HepG2 (cell line): Measurements from ENCODE around the gene TMEM165. TPM values are rescaled to one million over a fixed set of nuclear protein-coding genes. Genes with fewer than 3 reads are reported as not detected.

Source experiments
- ATF7-NPFF ChIP-seq: sonication (generic); formaldehyde crosslinking; IDR thresholded peaks from 2 replicates; pipeline ENCODE4 v1.8.1; 2023; ENCODE audit warnings: mild to moderate bottlenecking, low read depth, missing genetic modification reagents, moderate library complexity
- ERF ChIP-seq: IDR thresholded peaks from 2 replicates; pipeline ENCODE4 v1.6.1; 2018; ENCODE audit warnings: missing biosample characterization, missing genetic modification reagents
- GZF1 ChIP-seq: sonication (generic); formaldehyde crosslinking; IDR thresholded peaks from 2 replicates; pipeline ENCODE4 v1.5.1; 2020; ENCODE audit warnings: mild to moderate bottlenecking, missing genetic modification reagents
- KAT7 ChIP-seq: IDR thresholded peaks from 2 replicates; pipeline ENCODE4 v1.6.1; 2018; ENCODE audit warnings: borderline replicate concordance, missing compliant biosample characterization
- KAT8 ChIP-seq: IDR thresholded peaks from 2 replicates; pipeline ENCODE4 v1.6.1; 2016; ENCODE audit warnings: missing genetic modification reagents, missing compliant biosample characterization
- KLF13 ChIP-seq: sonication (generic); formaldehyde crosslinking; IDR thresholded peaks from 2 replicates; pipeline ENCODE4 v1.4.0; 2020; ENCODE audit warnings: mild to moderate bottlenecking, missing genetic modification reagents
- KLF9 ChIP-seq: IDR thresholded peaks from 2 replicates; pipeline ENCODE4 v1.6.1; 2016; ENCODE audit warnings: low read depth
- MTA3 ChIP-seq: sonication (generic); formaldehyde crosslinking; IDR thresholded peaks from 2 replicates; pipeline ENCODE4 v1.4.0; 2020; ENCODE audit warnings: missing genetic modification reagents
- NFE2L1 ChIP-seq: sonication (generic); formaldehyde crosslinking; IDR thresholded peaks from 2 replicates; pipeline ENCODE4 v1.4.0; 2020; ENCODE audit warnings: missing genetic modification reagents, mild to moderate bottlenecking, borderline replicate concordance
- NFIC ChIP-seq: IDR thresholded peaks from 2 replicates; pipeline ENCODE4 v1.6.1; 2012; ENCODE audit warnings: mild to moderate bottlenecking, low read length, inconsistent platforms
- PRMT3 ChIP-seq: sonication (generic); formaldehyde crosslinking; IDR thresholded peaks from 2 replicates; pipeline ENCODE4 v1.8.1; 2022; ENCODE audit warnings: low read depth, mild to moderate bottlenecking, moderate library complexity, missing genetic modification reagents, borderline replicate concordance
- REL ChIP-seq: sonication (generic); formaldehyde crosslinking; conservative IDR thresholded peaks from 2 replicates; pipeline ENCODE4 v1.8.0; 2022; ENCODE audit warnings: mild to moderate bottlenecking, missing genetic modification reagents, moderate library complexity
- RFXAP ChIP-seq: sonication (generic); formaldehyde crosslinking; IDR thresholded peaks from 2 replicates; pipeline ENCODE4 v1.4.0; 2020; ENCODE audit warnings: missing genetic modification reagents, borderline replicate concordance
- SMARCE1 ChIP-seq: fragments of 450-650 bp; IDR thresholded peaks from 2 replicates; pipeline ENCODE4 v1.6.1; 2017; ENCODE audit warnings: borderline replicate concordance
- SP140L ChIP-seq: sonication (generic); formaldehyde crosslinking; IDR thresholded peaks from 2 replicates; pipeline ENCODE4 v1.4.0; 2020; ENCODE audit warnings: missing genetic modification reagents, borderline replicate concordance
- ZNF256 ChIP-seq: sonication (generic); formaldehyde crosslinking; conservative IDR thresholded peaks from 2 replicates; pipeline ENCODE4 v1.4.0; 2020; ENCODE audit warnings: missing genetic modification reagents
- ZNF446 ChIP-seq: sonication (generic); formaldehyde crosslinking; IDR thresholded peaks from 2 replicates; pipeline ENCODE4 v1.5.0; 2020; ENCODE audit warnings: mild to moderate bottlenecking, missing genetic modification reagents
- ZNF652 ChIP-seq: IDR thresholded peaks from 2 replicates; pipeline ENCODE4 v1.6.1; 2016; ENCODE audit warnings: low read depth, borderline replicate concordance
- ZNF792 ChIP-seq: IDR thresholded peaks from 2 replicates; pipeline ENCODE4 v1.6.1; 2016
- polyA plus RNA-seq, 8 experiments: library from polyadenylated mRNA; depleted of rRNA in 3 of 8; stranded (reverse) in 7 of 8; unstranded in 1 of 8; fragments of >200 nt; fragmentation: Illumina TruSeq in 4 of 8; extraction: Trizol in 4 of 8; gene quantifications; 2 replicates each; pipeline versions ENCODE4 v1.2.1 to v1.2.3, GENCODE V29; 2011 to 2016; ENCODE audit warnings: low read depth in 4 of 8, missing spikeins in 1 of 8, mixed read lengths in 1 of 8; ENCODE audit not compliant: insufficient read depth in 1 of 8
- total RNA-seq, 5 experiments: library from RNA; depleted of rRNA; stranded (reverse); fragments of >200 nt; fragmentation: Illumina TruSeq; extraction: Trizol; gene quantifications; 2 replicates each; pipeline ENCODE4 v1.2.3, GENCODE V29; 2016; ENCODE audit warnings: low read depth in 1 of 5
- TF ChIP-seq, protein P1 (sequence below): sonication (generic); formaldehyde crosslinking; IDR thresholded peaks from 2 replicates; pipeline ENCODE4 v1.4.0; 2020; ENCODE audit warnings: missing genetic modification reagents
- TF ChIP-seq, protein P2 (sequence below): sonication (generic); formaldehyde crosslinking; IDR thresholded peaks from 2 replicates; pipeline ENCODE4 v1.5.0; 2020; ENCODE audit warnings: missing genetic modification reagents
- TF ChIP-seq, protein P3 (sequence below): IDR thresholded peaks from 2 replicates; pipeline ENCODE4 v1.6.1; 2016; ENCODE audit warnings: missing compliant biosample characterization, missing genetic modification reagents, borderline replicate concordance
- TF ChIP-seq, protein P4 (sequence below): sonication (generic); formaldehyde crosslinking; conservative IDR thresholded peaks from 2 replicates; pipeline ENCODE4 v1.4.0; 2020; ENCODE audit warnings: missing genetic modification reagents
- TF ChIP-seq, protein P5 (sequence below): sonication (generic); formaldehyde crosslinking; IDR thresholded peaks from 2 replicates; pipeline ENCODE4 v1.5.0; 2020; ENCODE audit warnings: mild to moderate bottlenecking, missing genetic modification reagents

The TMEM165 gene
- total and polyA plus RNA-seq, 2 of the 13 experiments (the other 11 are each of a cell fraction or from before 2014, with no cell fraction given): 54.6 to 103 TPM

DNA sequence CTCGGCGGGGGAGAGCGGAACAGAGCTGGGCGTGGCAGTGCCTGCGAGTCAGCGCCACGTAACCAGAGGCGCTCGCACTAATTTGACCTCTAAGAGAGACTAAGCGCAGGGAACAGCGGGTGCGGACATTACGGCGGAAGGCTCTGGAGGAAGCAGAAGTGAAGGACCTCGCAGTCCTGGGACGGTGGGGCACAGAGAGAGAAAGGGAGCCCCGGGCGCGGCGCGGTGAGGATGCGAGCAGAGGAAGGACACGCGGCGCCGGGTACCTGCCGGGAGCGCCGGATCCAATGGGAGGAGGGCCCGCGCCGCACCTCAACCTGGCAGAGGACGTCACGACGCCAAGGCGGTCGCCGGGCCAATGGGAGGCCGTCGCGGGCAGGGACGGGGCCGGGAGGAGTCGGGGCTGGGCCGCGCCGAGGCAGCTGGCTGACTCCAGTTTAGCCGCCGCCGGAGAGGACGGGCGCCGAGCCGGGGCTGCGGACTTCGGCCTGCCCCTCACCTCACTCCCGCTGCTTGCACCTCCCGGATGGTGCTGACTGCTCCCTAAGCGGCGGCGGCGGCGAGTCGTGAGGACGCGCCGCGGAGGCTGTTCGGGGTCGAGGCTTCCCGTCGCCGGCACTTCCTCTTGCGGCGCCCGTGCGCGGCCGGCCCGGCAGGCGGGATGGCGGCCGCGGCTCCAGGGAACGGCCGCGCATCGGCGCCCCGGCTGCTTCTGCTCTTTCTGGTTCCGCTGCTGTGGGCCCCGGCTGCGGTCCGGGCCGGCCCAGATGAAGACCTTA is at the start of gene TMEM165 (continued):
- TF ChIP-seq, protein P1, sequence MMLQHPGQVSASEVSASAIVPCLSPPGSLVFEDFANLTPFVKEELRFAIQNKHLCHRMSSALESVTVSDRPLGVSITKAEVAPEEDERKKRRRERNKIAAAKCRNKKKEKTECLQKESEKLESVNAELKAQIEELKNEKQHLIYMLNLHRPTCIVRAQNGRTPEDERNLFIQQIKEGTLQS (CRISPR knock-in tag): no peak
- TF ChIP-seq PRMT3 (CRISPR knock-in tag): no peak
- TF ChIP-seq KLF9: peak; percentile 90; the same call in 1 of the 2 replicates
- TF ChIP-seq, protein P2, sequence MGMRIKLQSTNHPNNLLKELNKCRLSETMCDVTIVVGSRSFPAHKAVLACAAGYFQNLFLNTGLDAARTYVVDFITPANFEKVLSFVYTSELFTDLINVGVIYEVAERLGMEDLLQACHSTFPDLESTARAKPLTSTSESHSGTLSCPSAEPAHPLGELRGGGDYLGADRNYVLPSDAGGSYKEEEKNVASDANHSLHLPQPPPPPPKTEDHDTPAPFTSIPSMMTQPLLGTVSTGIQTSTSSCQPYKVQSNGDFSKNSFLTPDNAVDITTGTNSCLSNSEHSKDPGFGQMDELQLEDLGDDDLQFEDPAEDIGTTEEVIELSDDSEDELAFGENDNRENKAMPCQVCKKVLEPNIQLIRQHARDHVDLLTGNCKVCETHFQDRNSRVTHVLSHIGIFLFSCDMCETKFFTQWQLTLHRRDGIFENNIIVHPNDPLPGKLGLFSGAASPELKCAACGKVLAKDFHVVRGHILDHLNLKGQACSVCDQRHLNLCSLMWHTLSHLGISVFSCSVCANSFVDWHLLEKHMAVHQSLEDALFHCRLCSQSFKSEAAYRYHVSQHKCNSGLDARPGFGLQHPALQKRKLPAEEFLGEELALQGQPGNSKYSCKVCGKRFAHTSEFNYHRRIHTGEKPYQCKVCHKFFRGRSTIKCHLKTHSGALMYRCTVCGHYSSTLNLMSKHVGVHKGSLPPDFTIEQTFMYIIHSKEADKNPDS (CRISPR knock-in tag): peak; percentile 86; the same call in 1 of the 2 replicates
- TF ChIP-seq, protein P3, sequence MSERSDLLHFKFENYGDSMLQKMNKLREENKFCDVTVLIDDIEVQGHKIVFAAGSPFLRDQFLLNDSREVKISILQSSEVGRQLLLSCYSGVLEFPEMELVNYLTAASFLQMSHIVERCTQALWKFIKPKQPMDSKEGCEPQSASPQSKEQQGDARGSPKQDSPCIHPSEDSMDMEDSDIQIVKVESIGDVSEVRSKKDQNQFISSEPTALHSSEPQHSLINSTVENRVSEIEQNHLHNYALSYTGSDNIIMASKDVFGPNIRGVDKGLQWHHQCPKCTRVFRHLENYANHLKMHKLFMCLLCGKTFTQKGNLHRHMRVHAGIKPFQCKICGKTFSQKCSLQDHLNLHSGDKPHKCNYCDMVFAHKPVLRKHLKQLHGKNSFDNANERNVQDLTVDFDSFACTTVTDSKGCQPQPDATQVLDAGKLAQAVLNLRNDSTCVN: peak; percentile 65; the same call in 1 of the 2 replicates
- TF ChIP-seq ZNF256 (CRISPR knock-in tag): no peak
- no peak; the same call in 1 of the 2 replicates for TF ChIP-seq ZNF446 (CRISPR knock-in tag)
- TF ChIP-seq, protein P4, sequence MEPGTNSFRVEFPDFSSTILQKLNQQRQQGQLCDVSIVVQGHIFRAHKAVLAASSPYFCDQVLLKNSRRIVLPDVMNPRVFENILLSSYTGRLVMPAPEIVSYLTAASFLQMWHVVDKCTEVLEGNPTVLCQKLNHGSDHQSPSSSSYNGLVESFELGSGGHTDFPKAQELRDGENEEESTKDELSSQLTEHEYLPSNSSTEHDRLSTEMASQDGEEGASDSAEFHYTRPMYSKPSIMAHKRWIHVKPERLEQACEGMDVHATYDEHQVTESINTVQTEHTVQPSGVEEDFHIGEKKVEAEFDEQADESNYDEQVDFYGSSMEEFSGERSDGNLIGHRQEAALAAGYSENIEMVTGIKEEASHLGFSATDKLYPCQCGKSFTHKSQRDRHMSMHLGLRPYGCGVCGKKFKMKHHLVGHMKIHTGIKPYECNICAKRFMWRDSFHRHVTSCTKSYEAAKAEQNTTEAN (CRISPR knock-in tag): no peak; the same call in none of the 2 replicates
- TF ChIP-seq ZNF652 (CRISPR knock-in tag): no peak
- peak; percentile 64; the same call in 1 of the 2 replicates for TF ChIP-seq ERF
- no peak for TF ChIP-seq NFE2L1 (CRISPR knock-in tag)
- TF ChIP-seq SP140L (CRISPR knock-in tag): no peak
- TF ChIP-seq KLF13 (CRISPR knock-in tag): no peak
- TF ChIP-seq, protein P5, sequence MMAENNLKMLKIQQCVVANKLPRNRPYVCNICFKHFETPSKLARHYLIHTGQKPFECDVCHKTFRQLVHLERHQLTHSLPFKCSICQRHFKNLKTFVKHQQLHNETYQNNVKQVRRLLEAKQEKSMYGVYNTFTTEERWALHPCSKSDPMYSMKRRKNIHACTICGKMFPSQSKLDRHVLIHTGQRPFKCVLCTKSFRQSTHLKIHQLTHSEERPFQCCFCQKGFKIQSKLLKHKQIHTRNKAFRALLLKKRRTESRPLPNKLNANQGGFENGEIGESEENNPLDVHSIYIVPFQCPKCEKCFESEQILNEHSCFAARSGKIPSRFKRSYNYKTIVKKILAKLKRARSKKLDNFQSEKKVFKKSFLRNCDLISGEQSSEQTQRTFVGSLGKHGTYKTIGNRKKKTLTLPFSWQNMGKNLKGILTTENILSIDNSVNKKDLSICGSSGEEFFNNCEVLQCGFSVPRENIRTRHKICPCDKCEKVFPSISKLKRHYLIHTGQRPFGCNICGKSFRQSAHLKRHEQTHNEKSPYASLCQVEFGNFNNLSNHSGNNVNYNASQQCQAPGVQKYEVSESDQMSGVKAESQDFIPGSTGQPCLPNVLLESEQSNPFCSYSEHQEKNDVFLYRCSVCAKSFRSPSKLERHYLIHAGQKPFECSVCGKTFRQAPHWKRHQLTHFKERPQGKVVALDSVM (CRISPR knock-in tag): peak; percentile 45; the same call in 1 of the 2 replicates
- no peak; the same call in 1 of the 2 replicates for TF ChIP-seq GZF1 (CRISPR knock-in tag)
- TF ChIP-seq MTA3 (CRISPR knock-in tag): no peak
- no peak; the same call in none of the 2 replicates for TF ChIP-seq ATF7-NPFF (CRISPR knock-in tag)
- TF ChIP-seq RFXAP: peak; percentile 90; the same call in 1 of the 2 replicates
- no peak; the same call in 1 of the 2 replicates for TF ChIP-seq KAT7
- no peak; the same call in 1 of the 2 replicates for TF ChIP-seq ZNF792 (CRISPR knock-in tag)
- TF ChIP-seq SMARCE1: no peak
- peak; percentile 65 for TF ChIP-seq KAT8
- TF ChIP-seq REL (CRISPR knock-in tag): no peak
- TF ChIP-seq NFIC: no peak
